HG03066 (cell line): Measurements from ENCODE around the gene FAAH.

ENCODE experiments used
- ATAC-seq: cut with Tn5 transposase; IDR thresholded peaks from one replicate; pipeline ENCODE4 v1.9.1; 2021; ENCODE audit warnings: low read depth; ENCODE audit not compliant: unreplicated experiment

The FAAH gene

DNA sequence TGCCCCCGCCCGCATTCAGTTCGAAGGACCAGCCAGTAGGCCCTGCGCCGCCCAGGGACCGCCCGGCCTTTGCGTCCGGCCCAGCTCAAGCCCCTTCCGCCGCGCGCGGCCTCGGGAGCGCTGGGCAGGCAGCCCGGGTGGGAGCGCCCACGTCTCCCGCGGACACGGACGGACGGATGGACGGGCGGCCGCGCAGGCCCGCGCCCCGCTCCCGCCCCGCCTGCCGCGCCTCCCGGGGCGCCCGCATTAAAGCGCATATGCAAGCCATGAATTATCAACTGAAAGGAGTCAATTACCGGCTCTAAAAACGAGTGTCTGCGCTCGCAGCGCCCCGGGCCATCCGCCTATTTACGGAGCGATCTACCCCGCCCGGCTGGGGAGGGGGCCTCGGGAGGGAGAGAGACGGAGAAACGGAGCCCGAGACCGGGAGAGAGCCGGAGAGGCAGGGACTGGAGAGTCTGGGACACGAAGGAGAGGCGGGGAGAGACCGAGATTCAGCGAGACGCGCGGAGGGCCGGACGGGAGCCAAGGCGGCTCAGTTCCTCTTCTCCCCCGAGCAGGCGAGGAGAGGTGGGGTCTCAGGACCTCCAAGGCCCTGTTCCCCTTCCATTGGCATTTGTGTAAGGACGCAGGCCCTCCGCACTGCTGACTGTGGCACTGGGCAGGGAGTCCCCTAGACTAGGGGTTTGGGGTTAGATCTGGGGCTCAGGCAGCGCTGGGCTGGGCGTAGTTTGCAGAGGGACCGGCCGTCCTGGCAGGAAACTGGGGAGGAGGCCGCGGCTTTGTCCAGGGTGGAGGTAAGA lies 54.2 kb downstream of the FAAH start:
- no peak for ATAC-seq

- ATAC-seq: no peak
These were observed 55.4 kb downstream of the FAAH start for GRCh38 chr1:46449223-46450159.

- ATAC-seq: no peak
These were observed 56.0 kb downstream of the FAAH start for GRCh38 chr1:46450160-46450517.

DNA sequence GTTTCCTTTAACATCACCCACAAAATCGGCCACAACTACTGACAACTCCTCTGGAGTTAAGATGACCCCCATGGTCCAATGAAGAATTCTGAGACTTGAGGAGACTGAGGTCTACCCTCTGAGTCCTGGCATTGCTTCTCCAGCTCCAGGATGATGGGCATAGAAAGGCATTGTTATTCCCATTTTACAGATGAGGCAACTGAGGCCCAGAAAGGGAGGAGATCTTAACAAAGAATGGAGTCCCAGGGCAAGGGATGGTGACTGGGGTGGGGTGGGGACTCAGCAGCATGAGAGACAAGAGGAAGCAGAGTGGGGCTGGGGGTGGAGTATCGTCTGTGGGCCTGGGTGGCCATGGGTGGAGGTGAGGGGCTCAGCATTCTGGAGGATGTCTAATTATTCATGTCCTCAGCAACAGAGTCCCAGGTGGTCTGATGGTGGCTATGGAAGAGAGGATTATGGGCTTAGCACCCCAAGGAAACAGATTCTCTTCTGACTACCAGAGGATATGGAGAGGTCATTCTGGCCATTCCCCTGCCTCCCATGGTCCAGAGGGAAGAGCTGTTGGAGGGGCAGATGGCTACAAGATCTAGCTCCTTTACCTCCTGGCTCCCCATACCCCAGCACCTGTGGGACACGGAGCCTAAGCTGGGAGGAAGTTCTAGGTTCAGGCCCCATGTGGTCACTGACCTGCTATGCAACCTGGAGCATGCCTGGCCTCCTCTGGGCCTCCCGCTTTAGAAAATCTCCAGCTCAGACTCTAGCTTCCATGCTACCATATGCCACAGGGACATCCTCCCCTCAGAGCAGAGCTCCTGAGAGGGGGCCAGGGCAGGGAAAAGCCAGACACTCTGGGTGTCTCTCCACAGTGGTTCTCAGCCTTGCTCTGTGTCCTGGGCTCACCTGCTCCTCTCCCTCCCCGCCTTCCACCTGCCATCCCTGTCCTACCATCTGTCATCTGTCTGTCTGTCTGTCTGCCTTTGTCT lies 58.1 kb downstream of the FAAH start:
- ATAC-seq: no peak

DNA sequence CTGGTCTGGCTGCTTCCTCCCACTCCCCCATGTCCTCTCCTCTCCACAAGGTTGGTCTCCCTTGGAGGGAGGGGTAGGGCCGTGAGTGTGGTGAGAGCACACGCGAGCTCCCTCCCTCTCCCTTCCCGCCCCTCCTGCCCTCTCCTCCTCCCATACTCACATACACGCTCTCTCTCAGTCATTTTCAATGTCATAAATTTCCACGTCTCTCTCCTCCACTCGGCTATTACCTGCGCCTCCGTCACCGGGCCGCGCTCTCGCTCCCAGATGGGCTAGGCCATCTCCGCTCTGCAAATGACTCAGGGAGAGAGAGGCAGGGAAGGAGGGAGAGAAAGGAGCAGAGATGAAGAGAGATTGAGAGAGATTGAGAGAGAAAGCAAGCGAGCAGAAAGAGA lies 58.8 kb downstream of the FAAH start:
- no peak for ATAC-seq

DNA sequence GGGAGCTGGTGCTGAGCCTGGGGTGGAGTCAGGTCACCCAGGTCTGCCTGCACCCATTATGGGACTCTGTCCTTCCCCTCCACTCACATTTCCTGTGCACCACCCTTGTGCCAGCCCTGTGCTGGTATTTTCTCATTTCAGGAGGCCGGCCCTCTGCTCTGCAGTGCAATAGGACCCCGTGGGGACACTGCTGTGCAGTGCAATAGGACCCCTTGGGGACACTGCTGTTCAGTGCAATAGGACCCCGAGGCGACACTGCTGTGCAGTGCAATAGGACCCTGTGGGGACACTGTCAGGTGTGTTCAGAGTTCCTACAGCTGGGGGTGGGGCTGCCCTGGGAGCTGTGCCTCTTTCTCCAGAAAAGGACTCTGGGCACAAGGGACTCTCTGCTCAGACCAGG lies 59.3 kb downstream of the FAAH start:
- ATAC-seq: no peak

DNA sequence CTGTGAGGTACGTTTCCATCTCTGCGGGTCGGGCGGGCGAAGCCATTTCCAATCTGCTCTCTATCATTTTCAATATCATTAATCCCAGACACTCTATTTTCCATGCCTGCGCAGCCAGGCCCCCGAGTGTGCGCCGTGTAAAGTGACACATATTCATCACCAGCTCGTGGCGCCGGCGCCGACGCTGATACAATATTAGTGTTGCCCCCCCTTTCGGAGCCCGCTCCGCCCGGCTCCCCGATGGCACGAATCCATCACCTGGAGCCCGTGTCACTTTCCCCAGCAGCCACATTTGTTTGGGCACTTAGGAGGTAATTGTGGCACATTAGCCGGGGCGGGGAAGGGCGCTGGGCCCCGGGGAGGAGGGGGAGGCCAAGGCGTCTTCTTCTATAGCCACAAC lies 61.8 kb downstream of the FAAH start:
- no peak for ATAC-seq

DNA sequence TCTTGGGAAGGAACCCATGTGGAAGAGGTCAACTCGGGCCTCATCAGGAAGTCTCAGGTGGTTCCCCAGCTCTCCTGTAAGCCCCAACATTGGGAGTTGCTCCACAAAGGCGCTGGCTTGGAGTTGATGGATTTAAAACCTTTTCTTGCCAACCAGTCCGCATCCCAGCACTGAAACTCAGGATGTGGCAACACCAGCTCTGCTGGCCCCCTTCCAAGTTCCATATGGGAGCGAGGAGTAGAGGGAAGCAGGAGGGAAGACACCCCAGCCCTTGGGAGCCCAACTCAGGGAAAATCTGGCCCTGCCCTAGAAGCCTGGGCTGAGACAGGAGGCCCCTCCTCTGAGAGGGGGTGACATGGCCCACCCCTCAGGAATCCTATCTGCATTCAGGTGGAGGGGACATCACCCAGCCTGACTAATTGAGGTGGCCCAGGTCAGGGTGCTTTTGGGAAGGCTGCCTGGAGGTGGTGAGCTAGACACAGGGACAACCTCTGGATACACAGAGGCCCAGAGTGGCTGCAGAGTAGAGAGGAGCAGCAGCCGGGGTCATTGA lies 62.4 kb downstream of the FAAH start:
- no peak for ATAC-seq

DNA sequence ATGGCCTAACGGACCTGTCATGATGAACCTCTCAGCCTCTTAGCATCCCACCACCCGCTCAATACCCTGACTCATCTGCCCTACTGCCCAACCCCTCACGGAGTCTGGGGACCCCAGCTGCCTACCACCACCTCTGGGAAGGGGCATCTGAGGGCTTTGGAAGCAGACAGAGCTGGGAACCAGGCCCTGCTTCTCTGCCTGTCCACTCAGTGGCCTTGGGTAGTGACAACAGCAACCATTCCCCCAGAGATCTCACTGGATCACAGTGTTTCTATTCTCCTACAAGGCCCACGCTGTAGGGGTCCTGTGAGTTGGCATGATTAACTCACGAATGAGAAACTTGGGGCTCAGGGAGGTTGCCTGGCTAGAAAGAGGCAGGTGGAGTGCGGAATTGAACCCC lies 63.1 kb downstream of the FAAH start:
- no peak for ATAC-seq

DNA sequence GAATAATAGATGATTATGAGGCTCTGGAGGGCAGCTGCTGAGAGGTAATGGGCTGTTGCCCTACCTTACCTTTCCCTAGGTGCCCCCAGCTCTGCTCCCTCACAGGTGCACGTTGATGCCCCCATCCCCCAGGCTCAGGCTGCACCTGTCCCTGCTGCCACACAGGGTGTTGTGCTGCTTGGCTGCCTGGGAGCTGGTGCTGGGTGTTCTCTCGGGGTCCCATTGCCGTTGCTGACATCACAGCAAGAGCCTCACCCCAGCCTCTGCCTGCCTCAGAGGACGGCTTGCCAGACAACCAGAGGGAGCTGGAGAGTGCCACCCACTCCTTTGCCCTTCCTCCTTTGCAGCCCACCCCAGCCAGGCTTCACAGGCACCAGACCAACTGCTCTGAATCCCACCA lies 64.1 kb downstream of the FAAH start:
- ATAC-seq: no peak

- ATAC-seq: no peak
These were observed 64.7 kb downstream of the FAAH start for GRCh38 chr1:46458846-46459245.

GRCh38 chr1:46459315-46459714 lies 65.2 kb downstream of the FAAH start:
- ATAC-seq: no peak

- ATAC-seq: no peak
These were observed 67.1 kb downstream of the FAAH start for GRCh38 chr1:46461017-46461808.

- ATAC-seq: no peak
These were observed 67.8 kb downstream of the FAAH start for GRCh38 chr1:46461809-46462448.
